Epithelial cell of esophagus (primary cell): Measurements from ENCODE around the gene RC3H1.

Source experiments
- DNase-seq: peaks from one replicate; pipeline ENCODE4 v3.0.0; 2010; ENCODE audit warnings: low read depth
- H3K4me3 ChIP-seq: 2 replicates; pipeline ENCODE4 v1.5.1; 2011; ENCODE audit warnings: mild to moderate bottlenecking, low read length, control low read depth
- TF ChIP-seq, protein P1 (sequence below): IDR thresholded peaks from 2 replicates; pipeline ENCODE4 v1.5.1; 2011; ENCODE audit warnings: low read depth, mild to moderate bottlenecking, low read length, control low read depth, inconsistent platforms; ENCODE audit not compliant: insufficient read depth; ENCODE audit errors: missing control alignments

Gene RC3H1

DNA sequence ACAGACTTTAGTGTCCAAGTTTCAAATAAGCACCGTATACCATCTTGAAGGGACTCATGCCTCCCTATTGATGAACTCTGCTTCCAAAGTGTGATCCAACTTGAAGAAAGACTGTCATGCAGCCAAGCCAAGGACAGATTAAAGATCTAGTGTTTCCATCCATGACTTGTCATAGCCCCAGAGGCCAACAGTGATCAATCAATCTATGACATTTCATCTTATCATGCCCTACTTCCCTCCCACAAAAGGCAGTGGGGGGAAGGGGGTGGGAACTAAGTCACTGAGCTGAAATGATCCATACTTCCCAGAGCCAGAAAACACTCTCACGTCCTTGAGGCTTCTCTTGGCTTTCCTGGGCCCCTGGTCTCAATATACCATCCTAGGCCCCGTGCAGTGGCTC is 109.0 kb downstream of the RC3H1 start:
- H3K4me3 ChIP-seq = no peak overlapping the region
- no peak for DNase-seq
- TF ChIP-seq, protein P1, sequence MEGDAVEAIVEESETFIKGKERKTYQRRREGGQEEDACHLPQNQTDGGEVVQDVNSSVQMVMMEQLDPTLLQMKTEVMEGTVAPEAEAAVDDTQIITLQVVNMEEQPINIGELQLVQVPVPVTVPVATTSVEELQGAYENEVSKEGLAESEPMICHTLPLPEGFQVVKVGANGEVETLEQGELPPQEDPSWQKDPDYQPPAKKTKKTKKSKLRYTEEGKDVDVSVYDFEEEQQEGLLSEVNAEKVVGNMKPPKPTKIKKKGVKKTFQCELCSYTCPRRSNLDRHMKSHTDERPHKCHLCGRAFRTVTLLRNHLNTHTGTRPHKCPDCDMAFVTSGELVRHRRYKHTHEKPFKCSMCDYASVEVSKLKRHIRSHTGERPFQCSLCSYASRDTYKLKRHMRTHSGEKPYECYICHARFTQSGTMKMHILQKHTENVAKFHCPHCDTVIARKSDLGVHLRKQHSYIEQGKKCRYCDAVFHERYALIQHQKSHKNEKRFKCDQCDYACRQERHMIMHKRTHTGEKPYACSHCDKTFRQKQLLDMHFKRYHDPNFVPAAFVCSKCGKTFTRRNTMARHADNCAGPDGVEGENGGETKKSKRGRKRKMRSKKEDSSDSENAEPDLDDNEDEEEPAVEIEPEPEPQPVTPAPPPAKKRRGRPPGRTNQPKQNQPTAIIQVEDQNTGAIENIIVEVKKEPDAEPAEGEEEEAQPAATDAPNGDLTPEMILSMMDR = no peak

DNA sequence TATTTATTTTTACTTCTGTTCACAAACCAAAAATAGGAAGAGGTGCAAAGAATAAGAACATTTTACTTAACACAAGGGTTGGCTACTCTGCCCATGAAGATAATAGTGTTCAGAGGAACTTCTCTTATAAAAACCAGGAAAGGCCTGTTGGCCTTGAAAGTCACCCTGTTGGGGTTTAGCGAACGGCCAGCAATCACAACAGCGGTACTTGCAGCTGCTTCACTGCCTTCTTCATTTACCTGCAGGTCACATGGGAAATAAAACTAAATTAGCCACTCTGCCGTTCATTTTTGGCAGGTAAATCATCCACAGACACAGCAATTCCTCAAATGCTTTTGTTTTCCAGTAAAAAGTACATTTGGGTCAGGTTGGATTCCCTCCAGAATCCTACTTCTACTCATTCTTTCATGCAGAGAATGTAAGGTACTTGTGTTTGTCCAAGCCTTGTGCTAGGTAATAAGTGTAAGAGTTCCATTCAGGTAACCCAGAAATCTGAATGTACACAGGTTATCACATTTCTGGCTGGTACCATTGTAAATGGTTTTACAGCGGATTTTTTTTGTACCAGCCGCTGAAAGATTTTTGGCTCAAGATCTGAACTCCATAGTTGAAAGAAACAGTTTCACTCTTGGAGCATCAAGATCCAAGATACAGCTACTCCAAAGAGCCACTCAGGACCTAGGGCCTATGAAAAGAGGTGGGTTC is 118.2 kb downstream of the RC3H1 start:
- H3K4me3 ChIP-seq = no peak overlapping the region
- TF ChIP-seq, protein P1 = no peak
- DNase-seq = no peak

DNA sequence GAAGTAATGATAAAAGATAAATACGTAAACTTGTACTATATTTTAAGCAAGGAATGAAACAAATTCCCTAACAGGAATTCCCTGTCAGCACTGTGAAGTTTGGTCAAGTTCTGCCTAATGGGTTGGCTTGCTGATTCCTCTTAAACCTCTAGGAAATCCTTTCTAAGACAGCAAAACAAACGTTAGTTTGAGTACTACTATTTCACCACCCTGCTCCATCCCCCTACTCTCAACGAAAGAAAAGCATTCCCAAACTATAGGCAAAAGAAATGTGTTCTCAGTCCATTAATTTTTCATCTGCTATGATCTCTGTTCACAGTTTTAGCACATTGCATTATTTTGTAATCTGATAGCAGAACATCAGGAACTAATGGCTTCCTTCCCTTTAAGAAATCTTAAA is 121.2 kb downstream of the RC3H1 start:
- DNase-seq = no peak
- no peak overlapping the region for H3K4me3 ChIP-seq
- TF ChIP-seq, protein P1 = no peak

DNA sequence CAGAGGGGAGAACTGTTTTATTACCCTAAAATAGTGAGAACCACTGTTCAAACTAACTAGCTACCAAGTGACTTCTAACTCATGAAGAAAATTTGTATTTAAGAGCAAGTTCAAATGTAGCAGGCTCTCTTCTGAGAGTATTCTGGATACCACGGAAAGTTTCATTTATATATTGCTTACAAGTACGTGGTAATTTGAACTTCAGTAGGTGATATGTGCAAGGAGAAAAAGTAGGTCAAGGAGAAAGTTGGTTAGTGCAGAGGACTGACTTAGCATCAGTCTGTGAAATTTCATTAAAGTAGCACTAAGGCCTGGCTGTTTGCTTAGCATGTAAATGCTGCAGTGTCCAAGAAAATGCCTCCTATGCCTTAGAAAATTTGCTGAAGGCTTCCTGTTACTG is 121.7 kb downstream of the RC3H1 start:
- no peak for DNase-seq
- TF ChIP-seq, protein P1 = no peak

DNA sequence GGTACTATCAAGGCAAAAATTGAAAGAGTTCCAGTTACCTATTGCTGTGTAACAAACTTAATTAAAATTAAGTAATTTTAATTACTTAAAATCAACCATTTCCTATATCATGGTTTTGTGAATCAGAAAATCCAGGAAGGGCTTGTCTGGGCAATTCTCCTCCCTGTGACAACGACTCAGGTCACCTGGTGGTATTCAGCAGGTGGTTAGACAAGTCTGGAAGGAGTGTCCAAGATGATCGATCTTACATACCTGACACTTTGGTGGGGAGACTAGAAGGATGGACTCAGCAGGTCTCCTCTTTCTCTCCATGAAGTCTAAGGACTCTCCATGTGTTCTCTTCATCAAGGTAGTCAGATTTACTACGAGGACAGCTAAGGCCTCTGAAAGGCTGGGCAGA is 128.0 kb downstream of the RC3H1 start:
- H3K4me3 ChIP-seq = no peak overlapping the region
- peak; percentile 78 for DNase-seq
- TF ChIP-seq, protein P1 = no peak

More for the DNA sequence above, 121.7 kb downstream of the RC3H1 start:
- H3K4me3 ChIP-seq = no peak overlapping the region

DNA sequence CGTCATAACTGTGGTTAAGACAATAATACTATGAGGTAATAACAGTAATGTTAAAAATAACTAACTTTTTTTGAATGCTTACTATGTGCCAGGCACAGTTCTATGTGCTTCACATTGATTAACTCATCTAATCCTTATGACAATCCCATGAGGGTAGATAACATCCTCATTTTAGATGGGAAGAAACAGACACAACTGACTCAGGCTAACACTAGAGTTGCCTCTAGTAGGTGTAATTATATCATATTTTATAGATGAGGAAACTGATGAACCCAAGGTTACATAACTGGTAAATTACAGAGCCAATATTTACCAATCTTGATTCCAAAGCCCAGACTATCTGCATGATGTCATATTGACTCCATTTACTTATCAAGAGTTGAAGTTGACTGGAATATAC is 128.5 kb downstream of the RC3H1 start:
- TF ChIP-seq, protein P1 = no peak
- DNase-seq = peak; percentile 43
- H3K4me3 ChIP-seq = no peak overlapping the region

DNA sequence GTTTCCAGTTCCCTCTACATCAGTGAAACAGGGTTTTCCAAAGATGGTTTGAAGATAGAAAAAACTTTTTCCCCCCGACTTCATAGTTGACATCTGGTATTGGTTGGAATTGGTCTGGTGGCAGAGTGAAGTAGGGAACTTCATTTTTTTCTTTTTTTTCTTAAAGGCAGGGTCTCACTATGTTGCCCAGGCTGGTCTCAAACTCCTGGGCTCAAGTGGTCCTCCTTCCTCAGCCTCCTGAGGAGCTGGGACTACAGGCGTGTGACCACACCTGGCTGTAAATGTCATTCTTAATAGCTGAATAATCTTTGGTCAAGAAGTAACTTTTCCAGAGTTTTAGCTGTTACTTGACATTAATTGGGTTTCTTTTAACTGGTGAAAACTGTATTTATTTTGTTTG is 132.3 kb downstream of the RC3H1 start:
- no peak for DNase-seq
- no peak overlapping the region for H3K4me3 ChIP-seq
- TF ChIP-seq, protein P1 = no peak
